KG1 (cell line): ENCODE data around the gene DOK7.
"Not testable (repeated sequence)": the region's sequence is repeated elsewhere in the genome, so short reads cannot be mapped to it uniquely, and the experiment has no call there.

Source experiments
- DNase-seq: peaks from one replicate; lab custom pipeline; 2025; lab: John Stamatoyannopoulos, UW

Gene DOK7

GRCh38 chr4:3442959-3443749, 20.0 kb upstream of the DOK7 start:
- DNase-seq, result no peak

DNA sequence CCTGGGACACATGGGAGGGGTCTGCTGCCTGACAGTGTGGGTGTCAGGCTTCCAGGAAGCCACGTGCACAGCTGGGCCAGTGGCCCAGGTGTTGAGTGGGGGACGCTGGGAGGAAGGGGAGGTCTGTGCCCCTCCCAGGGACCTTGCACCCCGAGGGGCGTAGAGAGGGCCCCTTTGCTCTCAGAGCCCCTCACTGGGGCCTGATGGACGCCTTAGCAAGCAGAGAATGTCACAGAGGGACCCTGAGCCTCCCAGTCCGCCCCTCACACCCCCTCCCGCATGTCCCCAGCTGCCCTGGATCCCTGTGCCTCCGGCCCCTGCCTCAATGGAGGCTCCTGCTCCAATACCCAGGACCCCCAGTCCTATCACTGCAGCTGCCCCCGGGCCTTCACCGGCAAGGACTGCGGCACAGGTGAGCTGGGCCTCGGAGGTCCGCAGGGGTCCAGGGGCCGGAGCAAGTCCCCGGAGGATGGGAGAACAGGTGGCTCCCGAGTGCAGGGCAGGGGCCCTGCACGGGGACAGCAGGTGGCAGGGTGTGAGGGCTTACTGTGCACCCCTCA, 19.3 kb upstream of the DOK7 start:
- DNase-seq, result no peak

DNA sequence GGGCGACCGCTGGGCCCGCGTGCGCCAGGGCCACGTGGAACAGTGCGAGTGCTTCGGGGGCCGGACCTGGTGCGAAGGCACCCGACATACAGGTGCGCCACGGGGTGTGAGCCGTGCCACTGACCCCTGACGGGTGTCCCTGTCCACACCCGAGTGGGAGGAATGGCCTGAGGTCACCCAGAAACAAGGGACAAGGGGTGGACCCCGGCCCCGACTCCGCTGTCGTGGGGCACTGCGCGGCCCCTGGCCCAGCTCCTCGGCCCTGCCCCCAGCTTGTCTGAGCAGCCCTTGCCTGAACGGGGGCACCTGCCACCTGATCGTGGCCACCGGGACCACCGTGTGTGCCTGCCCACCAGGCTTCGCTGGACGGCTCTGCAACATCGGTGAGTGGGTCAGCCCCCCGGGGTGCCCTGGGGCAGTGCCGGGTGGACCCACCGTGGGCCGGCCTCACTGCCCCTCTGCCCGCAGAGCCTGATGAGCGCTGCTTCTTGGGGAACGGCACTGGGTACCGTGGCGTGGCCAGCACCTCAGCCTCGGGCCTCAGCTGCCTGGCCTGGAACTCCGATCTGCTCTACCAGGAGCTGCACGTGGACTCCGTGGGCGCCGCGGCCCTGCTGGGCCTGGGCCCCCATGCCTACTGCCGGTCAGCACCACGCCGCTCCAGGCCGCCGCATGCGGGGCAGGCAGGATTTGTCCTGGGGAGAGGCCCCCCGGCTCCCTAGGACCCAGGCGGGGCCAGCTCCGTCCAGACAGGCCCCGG, 18.6 kb upstream of the DOK7 start:
- no peak for DNase-seq

DNA sequence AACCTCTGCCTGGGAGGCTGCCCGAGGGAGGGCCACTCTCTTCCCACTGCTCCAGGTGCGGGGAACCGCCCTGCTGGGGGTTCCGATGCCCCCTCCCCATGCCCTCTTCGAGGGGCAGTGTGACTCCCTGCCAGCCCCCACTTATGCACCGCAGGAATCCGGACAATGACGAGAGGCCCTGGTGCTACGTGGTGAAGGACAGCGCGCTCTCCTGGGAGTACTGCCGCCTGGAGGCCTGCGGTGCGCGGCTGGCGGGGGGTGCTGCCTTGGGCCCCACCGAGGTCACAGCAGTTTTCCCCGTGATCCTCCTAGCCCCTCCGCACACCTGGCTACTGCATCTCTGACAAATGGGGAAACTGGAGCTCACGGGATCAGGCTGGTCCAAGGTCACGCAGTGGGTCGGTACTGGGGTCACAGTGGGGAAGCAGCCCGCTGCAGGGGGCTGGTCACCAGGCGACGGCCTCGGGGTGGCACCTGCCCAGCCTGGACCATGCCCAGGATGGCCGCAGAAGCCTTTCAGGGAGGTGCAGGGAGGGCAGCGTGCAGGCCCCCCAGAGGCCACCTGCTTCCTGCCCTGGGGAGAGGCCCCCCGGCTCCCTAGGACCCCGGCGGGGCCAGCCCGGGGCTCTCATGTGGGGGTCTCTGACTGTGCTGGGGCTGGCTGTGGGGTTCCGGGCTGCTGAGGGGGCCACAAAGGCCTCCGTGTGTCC, 17.8 kb upstream of the DOK7 start:
- no peak for DNase-seq

DNA sequence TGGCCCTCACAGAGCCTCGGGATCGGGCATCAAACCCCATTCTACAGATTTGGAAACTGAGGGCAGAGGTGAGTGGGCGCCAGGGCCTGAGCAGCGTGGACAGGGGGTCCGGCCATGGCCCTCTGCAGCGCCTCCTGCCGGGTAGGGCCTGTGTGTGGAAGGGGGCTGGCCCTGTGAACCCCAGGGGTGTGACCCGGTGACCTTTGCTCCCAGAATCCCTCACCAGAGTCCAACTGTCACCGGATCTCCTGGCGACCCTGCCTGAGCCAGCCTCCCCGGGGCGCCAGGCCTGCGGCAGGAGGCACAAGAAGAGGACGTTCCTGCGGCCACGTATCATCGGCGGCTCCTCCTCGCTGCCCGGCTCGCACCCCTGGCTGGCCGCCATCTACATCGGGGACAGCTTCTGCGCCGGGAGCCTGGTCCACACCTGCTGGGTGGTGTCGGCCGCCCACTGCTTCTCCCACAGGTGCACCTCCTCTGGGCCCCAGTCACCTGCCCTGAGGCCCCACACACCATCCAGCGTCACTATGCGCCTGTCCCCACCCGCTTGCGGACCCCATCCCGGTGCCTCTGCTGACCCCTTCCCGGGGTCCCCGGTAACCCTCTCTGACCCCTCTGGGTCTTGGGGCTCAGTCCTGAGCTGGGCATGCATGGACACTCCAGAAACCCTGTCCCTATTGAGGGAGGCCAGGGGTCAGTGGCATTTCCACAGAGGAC, 17.1 kb upstream of the DOK7 start:
- no peak for DNase-seq

DNA sequence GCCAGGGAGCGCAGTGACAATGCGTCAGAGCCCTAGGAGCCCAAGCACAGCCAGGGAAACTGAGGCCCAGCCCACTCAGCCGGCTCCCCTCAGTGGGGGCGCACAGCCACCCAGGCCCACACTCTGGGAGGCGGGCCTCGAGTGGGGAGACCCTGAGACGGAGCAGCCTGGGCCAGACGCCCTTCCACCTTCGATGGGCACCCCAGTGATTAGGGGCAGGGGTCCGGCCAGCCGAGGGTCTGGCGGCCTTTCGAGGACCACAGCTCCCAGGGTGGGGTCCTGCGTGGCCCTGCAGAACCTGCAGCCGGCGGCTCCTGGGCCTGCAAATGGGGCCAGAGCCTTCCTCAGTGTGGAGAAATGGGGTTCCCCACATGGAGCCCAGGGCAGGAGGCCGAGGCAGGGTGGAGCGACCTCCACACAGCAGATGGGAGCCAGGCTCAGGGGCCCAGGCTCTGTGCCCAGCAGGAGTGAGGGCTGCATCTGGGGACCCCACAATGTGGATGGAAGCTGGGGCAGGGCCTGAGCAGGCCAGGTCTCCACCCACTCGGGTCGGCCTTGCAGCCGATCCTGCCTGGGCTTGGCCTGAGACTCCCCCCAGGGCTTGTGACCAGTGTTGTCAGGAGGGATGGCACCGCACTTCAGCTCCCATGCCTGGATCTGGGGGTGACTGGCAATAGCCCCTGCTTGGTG, 16.3 kb upstream of the DOK7 start:
- DNase-seq, result no peak

GRCh38 chr4:3447431-3448395, 15.4 kb upstream of the DOK7 start:
- no peak for DNase-seq

DNA sequence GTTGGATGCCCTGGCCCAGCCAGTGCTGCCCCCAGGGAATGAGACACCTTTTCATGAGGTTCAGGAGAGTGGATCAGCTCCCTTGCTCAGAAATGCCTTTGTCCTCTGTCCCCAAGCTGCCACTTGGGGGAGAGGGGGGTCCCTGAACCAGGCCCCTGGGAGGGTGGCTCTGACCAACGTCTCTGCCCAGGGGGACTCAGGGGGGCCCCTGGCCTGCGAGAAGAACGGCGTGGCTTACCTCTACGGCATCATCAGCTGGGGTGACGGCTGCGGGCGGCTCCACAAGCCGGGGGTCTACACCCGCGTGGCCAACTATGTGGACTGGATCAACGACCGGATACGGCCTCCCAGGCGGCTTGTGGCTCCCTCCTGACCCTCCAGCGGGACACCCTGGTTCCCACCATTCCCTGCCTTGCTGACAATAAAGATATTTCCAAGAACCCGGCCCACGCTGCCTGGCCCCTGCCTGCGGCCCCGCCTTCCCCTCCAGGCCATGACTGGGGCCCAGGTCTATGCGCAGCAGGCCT, 14.0 kb upstream of the DOK7 start:
- DNase-seq, result no peak

DNA sequence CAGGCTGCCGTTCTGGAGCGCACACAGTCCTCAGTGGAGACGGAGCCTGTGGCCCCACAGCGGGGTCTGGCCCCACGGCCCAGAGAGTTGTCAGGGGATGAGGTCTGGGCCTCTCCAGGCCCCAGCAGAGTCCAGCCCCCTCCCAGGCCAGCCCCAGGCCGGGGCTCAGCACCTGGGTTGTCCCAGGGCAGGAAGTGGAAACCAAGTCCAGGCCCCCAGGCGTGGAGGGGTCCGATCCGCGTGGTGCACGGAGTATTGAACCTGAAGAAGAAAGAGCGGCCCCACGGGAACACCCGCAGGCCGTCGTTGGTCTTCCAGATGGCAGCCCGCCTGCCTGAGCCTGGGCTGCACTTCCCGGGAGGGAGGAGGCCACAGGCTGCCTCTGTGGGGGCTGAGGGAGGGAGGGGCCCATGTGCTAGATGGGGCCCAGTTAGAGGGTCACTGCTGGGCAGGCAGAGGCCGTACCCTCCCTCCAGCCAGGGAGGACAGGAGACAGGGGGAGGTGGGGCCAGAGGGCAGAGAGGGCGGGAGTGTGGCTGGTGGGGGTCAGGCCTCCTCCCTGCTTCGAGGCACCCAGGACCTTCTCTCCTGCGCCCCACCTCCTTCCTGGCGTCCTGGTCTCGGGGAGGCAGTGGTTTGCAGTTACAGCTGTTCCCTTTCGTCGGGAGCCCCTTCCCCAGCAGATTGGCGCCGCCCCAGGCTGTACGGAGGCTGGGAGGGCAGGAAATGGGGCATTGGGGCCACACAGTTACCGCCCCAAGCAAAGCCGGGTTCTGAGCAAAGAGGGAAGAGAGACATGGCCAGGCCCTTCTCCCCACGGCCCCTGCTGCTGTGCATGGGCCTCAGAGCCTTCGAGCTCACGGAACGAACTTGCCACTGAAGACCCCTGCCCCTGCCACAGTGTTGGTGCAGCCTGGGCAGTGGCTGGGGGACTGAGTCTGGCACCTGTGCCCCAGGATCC, 13.3 kb upstream of the DOK7 start:
- DNase-seq, result no peak

- no peak for DNase-seq
Observed at GRCh38 chr4:3450643-3451042, 12.5 kb upstream of the DOK7 start.

DNA sequence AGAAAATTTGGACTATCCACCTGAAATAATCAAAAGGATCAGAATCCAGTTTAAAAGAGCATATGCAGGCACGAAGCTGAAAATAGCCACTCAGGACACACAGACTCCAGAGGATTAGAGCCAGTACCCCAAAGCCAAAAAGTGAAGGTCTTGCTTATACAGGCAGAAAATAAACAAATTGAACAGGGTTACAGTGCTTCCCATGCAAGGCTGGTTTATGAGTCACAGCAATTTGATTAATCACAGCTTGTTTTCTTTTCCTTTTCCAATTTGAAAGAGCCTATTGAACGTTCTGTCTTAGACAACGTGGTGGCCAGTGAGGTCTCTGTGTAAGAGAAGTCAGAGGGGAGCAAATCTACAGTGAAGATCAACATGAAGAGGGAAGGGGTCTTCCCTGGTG, 11.2 kb upstream of the DOK7 start:
- DNase-seq, result no peak

GRCh38 chr4:3452376-3452775, 10.7 kb upstream of the DOK7 start:
- DNase-seq, result no peak

GRCh38 chr4:3455596-3455995, 7.5 kb upstream of the DOK7 start:
- not testable (repeated sequence) for DNase-seq

DNA sequence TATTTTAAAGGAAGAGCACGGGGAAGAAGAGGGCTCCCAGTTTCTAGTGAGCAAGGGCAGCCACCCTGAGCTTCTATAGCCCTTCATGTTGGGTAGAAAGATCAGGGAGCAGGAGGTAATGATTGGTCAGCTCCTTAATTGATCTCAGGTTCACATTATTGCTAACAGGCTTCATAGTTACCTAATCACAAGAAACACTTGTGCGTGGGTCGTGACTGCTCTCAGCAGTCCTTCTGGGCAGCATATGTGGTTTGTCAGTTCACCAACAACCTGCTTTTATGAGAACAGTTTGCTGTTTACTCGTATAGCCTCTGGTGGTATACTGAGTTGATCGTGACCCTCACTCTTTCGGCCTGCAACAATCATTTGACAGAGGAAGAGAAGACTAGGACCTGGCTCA, 4.7 kb upstream of the DOK7 start:
- DNase-seq, result no peak

- DNase-seq, result not testable (repeated sequence)
Observed at GRCh38 chr4:3459156-3459555, 4.0 kb upstream of the DOK7 start.

- DNase-seq, result no peak
Observed at GRCh38 chr4:3460926-3461325, 2.2 kb upstream of the DOK7 start.

DNA sequence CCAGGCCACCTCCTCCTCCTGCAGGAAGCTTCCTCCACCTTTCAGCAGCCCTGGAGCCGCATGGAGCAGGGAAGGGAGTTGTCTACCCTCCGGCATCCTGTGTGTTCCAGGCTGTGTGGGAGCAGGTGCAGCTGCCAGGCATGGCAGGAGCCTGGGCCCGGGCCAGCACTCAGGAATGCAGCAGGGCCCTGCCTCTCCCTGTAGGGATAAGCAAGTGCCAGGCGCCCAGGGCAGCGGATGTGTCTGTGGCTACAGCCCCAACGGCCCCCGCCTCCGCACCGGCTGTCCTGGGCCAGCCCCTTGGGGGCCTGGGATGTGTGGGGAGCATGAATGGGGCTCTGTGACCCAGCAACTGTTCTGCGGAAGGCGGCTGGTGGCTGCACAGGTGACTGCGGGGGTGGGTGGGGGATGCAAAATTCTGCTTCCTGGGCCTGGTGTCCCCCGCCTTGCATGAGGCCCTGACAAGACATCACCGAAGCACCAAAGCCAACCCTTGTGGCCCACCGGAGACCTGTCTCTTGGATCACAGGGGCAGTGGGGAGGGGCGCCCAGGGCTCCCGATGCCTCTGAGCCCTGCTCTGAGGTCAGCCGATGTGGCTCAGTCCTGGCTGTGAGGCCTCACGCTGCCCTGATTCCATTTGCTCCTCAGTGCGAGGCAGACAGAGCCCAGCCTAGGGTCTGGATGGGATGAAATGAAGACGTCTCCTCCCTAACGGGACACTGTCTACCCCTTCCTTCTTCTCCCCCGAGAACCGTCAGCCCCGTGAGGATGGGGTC, 1.4 kb upstream of the DOK7 start:
- DNase-seq, result no peak

- DNase-seq, result no peak
Observed at GRCh38 chr4:3462321-3462789, 751 bp upstream of the DOK7 start.
